Stimulated activated naive CD8-positive, alpha-beta T cell treated with anti-CD3 and anti-CD28 coated beads, Interleukin-15, Interleukin-2, amounts not matched to agents 100 ng/mL and 50 ng/mL, for 24 hours (primary cell): ENCODE data around the gene XPA.
"Not testable (repeated sequence)": the region's sequence is repeated elsewhere in the genome, so short reads cannot be mapped to it uniquely, and the experiment has no call there.

ENCODE experiments used
- H3K27ac Mint-ChIP-seq: one replicate; pipeline ENCODE4 v1.8.0; 2021; ENCODE audit warnings: mild to moderate bottlenecking, mixed read lengths
- H3K27me3 Mint-ChIP-seq: one replicate; pipeline ENCODE4 v1.8.0; 2021; ENCODE audit warnings: mixed read lengths
- H3K36me3 Mint-ChIP-seq: one replicate; pipeline ENCODE4 v1.8.0; 2021; ENCODE audit warnings: low read depth, mixed read lengths
- H3K4me1 Mint-ChIP-seq: one replicate; pipeline ENCODE4 v1.8.0; 2021; ENCODE audit warnings: low read depth, mixed read lengths
- H3K4me3 Mint-ChIP-seq: one replicate; pipeline ENCODE4 v1.8.0; 2021; ENCODE audit warnings: mild to moderate bottlenecking, mixed read lengths
- H3K9me3 Mint-ChIP-seq: one replicate; pipeline ENCODE4 v1.8.0; 2021; ENCODE audit warnings: mixed read lengths

The XPA gene

DNA sequence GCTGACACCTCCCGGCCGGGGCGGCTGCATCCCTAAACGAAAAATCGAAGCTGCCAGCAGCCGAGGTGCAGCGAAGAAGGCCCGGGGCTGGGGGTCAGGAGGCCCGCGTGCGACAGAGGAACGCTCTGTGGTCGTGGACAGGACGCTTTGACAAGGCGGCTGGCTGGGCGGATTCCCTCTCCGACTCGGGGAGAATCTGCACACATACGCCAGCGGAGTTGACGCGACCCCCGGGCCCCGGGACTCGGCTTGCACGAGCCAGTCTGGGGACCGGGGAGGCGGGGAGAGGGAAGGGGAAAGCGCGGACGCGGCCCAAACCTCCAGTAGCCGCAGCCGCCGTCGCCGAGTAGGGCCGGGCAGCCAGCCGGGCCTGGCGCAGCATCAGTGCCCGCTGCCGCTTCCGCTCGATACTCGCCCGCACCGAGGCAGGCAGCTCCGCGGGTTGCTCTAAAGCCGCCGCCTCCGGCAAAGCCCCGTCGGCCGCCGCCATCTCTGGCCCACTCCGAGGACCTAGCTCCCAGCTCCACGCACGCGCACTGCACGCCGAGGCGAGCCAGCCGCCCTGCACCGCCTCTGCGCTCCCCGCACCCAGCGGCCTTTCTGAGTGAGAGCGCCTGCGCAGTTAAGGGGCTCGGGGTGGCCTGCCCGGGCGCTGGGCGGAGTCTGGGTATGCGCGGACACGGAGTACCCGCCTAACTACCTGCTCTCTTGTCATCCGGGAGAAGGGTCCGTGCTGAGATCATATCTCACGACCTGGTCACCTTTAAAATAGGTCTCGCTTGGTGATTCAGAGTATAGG lies at the start of gene XPA:
TSS of gene XPA (minus strand) at position 538 of the 799 bp plus-strand sequence. CDS start at position 490, 48 bp downstream.
- H3K27me3 Mint-ChIP-seq = no peaks in the 10 kb centered on the region
- peaks cover 74% of the 10 kb centered on the region for H3K4me1 Mint-ChIP-seq
- peaks cover 26% of the 10 kb centered on the region for H3K36me3 Mint-ChIP-seq
- peak within 1 kb of the TSS; percentile 90 for H3K27ac Mint-ChIP-seq
- H3K4me3 Mint-ChIP-seq = peak within 1 kb of the TSS; percentile 95
- no peaks in the 10 kb centered on the region for H3K9me3 Mint-ChIP-seq

DNA sequence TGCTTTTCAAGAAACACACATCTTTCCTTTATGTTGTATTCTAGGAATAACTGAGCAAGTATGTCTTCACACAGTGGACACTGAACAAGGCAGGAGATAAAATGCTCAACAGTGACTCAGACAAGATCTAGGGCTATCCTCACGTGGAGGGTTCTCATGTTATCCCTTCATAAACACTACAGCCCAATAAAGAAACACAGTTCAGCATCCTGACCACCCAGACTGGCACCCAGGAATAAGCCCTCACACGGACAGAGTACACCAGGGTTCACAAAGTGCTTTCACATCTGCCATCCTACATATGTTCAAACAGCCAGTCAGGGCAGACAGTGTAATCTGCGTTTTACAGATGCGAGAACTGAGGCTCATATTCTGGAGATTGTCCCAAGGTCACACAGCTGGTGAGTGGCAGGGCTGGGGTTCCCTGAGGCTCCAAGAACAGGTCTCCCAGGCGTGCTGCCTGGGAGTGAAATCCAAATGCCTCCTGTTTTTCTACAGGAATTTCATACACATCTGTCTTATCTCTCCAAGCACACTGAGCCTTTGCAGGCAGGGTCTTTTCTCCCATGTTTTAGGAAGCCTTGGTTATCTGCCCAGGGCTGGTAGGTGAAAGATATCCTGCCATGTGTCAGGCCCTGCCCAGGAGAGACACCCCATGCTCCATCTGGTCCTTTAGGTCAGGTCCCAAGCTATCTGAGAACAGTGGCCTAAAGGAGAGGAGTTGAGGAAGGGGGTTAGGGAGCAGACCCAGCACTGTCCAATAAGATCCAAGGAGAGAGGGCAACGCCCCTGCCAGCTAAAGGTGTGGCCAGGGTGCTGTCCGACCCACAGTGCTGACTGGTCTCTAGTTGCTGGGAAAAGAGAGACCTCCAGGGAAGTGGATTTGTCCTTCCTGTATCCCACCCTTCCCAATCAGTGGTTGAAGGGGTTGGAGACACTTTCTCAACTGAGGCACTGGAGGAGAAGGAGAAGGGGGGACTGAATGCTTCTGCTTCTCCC lies 47.9 kb upstream of the XPA start:
- peaks cover 61% of the 10 kb centered on the region for H3K27me3 Mint-ChIP-seq
- no peak overlapping the region for H3K27ac Mint-ChIP-seq
- H3K4me1 Mint-ChIP-seq = peaks cover 6% of the 10 kb centered on the region
- no peaks in the 10 kb centered on the region for H3K9me3 Mint-ChIP-seq
- no peak overlapping the region for H3K4me3 Mint-ChIP-seq
- peaks cover 3% of the 10 kb centered on the region for H3K36me3 Mint-ChIP-seq

GRCh38 chr9:97744025-97744424 lies 46.9 kb upstream of the XPA start:
- peaks cover 68% of the 10 kb centered on the region for H3K27me3 Mint-ChIP-seq
- H3K9me3 Mint-ChIP-seq, H3K4me3 Mint-ChIP-seq, H3K36me3 Mint-ChIP-seq, H3K27ac Mint-ChIP-seq, H3K4me1 Mint-ChIP-seq: not testable (repeated sequence)

DNA sequence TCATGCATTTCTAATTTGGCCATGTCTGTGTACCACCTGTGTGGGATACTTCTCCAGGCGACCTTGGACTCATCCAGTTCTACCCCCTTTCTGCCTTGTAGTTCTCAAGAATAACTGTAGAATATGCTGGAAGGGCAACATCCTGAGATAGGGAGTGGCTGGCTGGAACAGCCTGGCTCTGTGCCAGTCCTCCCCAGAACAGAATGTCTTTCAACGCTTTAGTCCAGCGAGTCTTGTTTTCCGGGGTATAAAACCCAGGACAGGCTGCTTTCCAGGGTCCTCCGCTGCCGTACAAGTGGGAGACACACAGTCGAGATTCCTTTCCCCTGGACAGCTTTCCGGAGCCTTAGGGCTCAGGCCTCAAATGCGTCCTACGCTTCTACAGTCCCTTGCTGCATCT lies 45.4 kb upstream of the XPA start:
- Mint-ChIP-seq H3K4me3 (no peak overlapping the region), H3K36me3 (peaks cover 3% of the 10 kb centered on the region), H3K9me3 (no peaks in the 10 kb centered on the region), H3K4me1 (peaks cover 6% of the 10 kb centered on the region), H3K27me3 (peaks cover 80% of the 10 kb centered on the region), H3K27ac (no peak overlapping the region)

- peaks cover 6% of the 10 kb centered on the region for H3K4me1 Mint-ChIP-seq
- peaks cover 3% of the 10 kb centered on the region for H3K36me3 Mint-ChIP-seq
- no peak overlapping the region for H3K27ac Mint-ChIP-seq
- no peaks in the 10 kb centered on the region for H3K9me3 Mint-ChIP-seq
- no peak overlapping the region for H3K4me3 Mint-ChIP-seq
- H3K27me3 Mint-ChIP-seq = peaks cover 84% of the 10 kb centered on the region
Observed at GRCh38 chr9:97741947-97742346, 44.8 kb upstream of the XPA start.

- no peak overlapping the region for H3K27ac Mint-ChIP-seq
Observed at GRCh38 chr9:97740848-97741821, 44.0 kb upstream of the XPA start.

DNA sequence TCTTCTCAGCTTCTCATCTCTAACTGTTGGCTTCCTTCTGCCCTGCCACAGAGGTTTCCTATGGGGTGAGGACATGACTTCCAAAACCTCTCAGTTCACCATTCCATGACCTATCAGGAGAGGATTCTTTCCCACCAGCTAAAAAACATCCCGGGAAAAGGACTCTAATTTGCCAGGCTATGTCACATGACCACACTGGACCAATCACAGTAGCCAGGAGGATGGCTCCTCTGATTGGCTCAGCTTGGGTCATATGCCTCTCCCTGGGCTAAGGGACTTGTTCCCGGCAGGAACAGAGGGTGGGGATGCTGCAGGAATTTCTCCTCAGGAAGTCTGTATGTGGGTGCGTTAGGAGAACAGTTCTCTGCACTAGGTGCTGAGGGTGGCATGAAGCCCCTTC lies 40.3 kb upstream of the XPA start:
- peaks cover 3% of the 10 kb centered on the region for H3K36me3 Mint-ChIP-seq
- H3K27me3 Mint-ChIP-seq = peaks cover 47% of the 10 kb centered on the region
- H3K9me3 Mint-ChIP-seq = no peaks in the 10 kb centered on the region
- no peak overlapping the region for H3K4me3 Mint-ChIP-seq
- peaks cover 6% of the 10 kb centered on the region for H3K4me1 Mint-ChIP-seq
- H3K27ac Mint-ChIP-seq = no peak overlapping the region

More at GRCh38 chr9:97740848-97741821, 44.0 kb upstream of the XPA start:
- H3K9me3 Mint-ChIP-seq = no peaks in the 10 kb centered on the region
- peak overlapping the region; percentile 71 for H3K4me3 Mint-ChIP-seq
- H3K4me1 Mint-ChIP-seq = peaks cover 6% of the 10 kb centered on the region
- H3K27me3 Mint-ChIP-seq = peaks cover 80% of the 10 kb centered on the region
- peaks cover 3% of the 10 kb centered on the region for H3K36me3 Mint-ChIP-seq

DNA sequence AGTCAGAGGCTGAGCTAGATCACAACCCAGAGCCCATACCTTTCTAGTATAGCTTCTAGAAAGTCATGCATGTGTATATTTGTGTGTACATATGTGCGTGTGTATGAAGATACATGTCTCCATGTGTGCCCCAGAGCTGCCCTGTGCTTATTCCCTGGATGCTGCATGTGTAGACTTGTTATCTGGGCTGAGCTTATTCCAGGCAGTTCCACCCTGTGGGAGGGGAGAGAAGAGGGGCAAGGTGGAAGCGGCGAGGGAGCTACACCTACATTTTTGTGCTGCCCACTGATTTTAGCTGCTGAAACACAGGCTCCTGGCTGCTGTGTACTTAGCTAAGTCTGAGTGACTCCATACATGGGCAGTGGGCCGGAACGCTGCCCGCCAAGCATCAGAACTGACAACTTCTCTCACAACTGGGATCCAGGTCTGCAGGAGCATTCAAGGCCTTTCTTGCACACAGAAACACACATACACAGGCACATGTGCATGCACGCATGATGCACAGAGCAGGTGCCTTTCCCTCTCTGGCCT lies 38.0 kb upstream of the XPA start:
- H3K4me3 Mint-ChIP-seq = no peak overlapping the region
- peaks cover 27% of the 10 kb centered on the region for H3K27me3 Mint-ChIP-seq
- no peak overlapping the region for H3K27ac Mint-ChIP-seq
- no peaks in the 10 kb centered on the region for H3K9me3 Mint-ChIP-seq
- H3K4me1 Mint-ChIP-seq = no peaks in the 10 kb centered on the region
- no peaks in the 10 kb centered on the region for H3K36me3 Mint-ChIP-seq

GRCh38 chr9:97726716-97727115 lies 29.6 kb upstream of the XPA start:
- Mint-ChIP-seq H3K9me3 (no peaks in the 10 kb centered on the region), H3K27me3 (peaks cover 15% of the 10 kb centered on the region), H3K36me3 (no peaks in the 10 kb centered on the region), H3K4me1 (no peaks in the 10 kb centered on the region), H3K27ac (no peak overlapping the region), H3K4me3 (no peak overlapping the region)

DNA sequence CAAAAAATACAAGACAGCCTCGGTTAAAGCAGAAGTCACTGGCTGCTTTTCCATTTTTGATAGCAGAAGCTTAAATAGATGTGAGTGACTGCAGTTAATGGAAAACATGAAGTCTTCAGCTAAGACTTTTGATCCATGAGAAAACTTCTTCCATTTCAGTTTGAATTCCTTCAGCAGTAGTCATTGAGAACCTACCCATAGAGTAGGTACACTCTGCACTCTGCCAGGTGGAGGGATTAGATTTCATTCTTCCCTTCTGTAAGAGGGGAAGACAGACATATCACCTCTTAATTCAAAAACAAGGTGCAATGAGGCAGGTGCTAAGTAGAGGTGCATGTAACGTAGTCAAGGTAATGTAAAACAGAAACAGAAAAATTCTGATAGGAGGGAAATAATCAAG lies 26.7 kb upstream of the XPA start:
- peaks cover 15% of the 10 kb centered on the region for H3K27me3 Mint-ChIP-seq

DNA sequence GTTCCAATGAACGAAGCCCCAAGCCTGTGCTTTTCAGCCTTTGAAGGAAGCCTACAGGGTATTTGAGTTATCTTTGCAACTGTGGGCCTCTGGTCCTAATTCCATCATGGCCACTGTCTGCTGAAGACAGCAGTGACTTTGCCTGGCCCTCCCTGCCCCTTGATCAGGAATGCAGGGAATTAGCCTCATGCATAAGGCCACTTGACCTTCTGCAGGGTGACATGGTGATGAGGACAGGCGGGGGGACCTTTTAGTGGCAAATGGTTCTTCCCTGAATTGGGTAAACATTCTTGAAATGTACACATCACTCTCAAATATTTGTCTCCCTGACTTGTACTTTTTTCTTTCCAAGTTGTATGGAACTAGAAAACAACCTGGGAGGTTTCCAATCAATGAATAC lies 25.2 kb upstream of the XPA start:
- H3K27me3 Mint-ChIP-seq = peaks cover 15% of the 10 kb centered on the region
- H3K4me1 Mint-ChIP-seq = no peaks in the 10 kb centered on the region
- H3K4me3 Mint-ChIP-seq = no peak overlapping the region
- peaks cover 5% of the 10 kb centered on the region for H3K9me3 Mint-ChIP-seq
- no peak overlapping the region for H3K27ac Mint-ChIP-seq
- H3K36me3 Mint-ChIP-seq = no peaks in the 10 kb centered on the region

More for the DNA sequence above, 26.7 kb upstream of the XPA start:
- no peak overlapping the region for H3K27ac Mint-ChIP-seq
- no peaks in the 10 kb centered on the region for H3K36me3 Mint-ChIP-seq
- no peak overlapping the region for H3K4me3 Mint-ChIP-seq
- no peaks in the 10 kb centered on the region for H3K4me1 Mint-ChIP-seq
- H3K9me3 Mint-ChIP-seq = peaks cover 5% of the 10 kb centered on the region

- Mint-ChIP-seq H3K27me3 (peaks cover 15% of the 10 kb centered on the region), H3K4me1 (no peaks in the 10 kb centered on the region), H3K27ac (no peak overlapping the region), H3K36me3 (no peaks in the 10 kb centered on the region), H3K9me3 (peaks cover 5% of the 10 kb centered on the region), H3K4me3 (no peak overlapping the region)
Observed at GRCh38 chr9:97721396-97721795, 24.3 kb upstream of the XPA start.

DNA sequence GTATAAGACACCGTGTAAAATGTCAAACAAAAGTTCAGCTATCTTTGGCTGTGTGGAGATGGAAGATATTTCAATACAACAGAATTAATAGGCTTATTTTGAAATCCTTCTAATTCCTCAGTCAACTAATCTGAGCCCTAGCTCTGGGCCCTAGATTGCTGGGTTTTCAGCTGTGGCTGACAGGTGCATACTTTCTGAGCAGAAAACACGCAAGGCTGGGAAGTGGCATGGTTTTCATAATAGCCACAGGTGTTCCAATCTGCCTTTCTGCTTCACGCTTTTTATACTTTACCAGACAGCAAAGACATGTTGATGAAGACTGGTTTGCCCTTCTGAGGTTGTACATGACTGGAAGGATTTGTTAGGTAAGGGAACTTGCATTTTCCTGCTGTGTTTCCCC lies 20.7 kb upstream of the XPA start:
- peaks cover 5% of the 10 kb centered on the region for H3K9me3 Mint-ChIP-seq
- no peaks in the 10 kb centered on the region for H3K36me3 Mint-ChIP-seq
- H3K27me3 Mint-ChIP-seq = peaks cover 8% of the 10 kb centered on the region

DNA sequence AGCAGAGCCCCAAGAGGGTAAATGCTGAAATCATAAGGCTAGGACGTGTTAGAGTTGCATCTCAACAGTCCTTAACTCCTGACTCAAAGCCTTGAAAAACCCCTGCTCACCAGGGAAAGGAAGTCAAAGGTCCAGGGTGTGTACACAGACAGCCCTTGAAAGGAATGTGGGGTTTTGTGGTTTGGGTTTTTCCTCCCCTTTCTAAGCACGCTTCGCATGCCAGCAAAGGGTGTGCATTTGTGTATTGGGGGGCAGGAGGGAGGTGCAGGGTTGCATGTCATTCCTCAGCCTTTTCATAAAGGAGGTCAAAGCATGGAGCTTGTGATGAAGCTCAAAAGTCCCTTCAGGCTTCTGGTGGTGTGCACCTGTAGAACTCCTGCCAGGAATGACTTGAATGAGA lies 17.3 kb upstream of the XPA start:
- Mint-ChIP-seq H3K36me3 (no peaks in the 10 kb centered on the region), H3K9me3 (no peaks in the 10 kb centered on the region), H3K4me3 (no peak overlapping the region), H3K27ac (no peak overlapping the region), H3K4me1 (peaks cover 21% of the 10 kb centered on the region), H3K27me3 (peaks cover 11% of the 10 kb centered on the region)

More for the DNA sequence above, 20.7 kb upstream of the XPA start:
- no peak overlapping the region for H3K4me3 Mint-ChIP-seq
- no peak overlapping the region for H3K27ac Mint-ChIP-seq
- H3K4me1 Mint-ChIP-seq = peaks cover 12% of the 10 kb centered on the region
